HCT116 (cell line): ENCODE data around the gene WNT3A. TPM values are rescaled to one million over a fixed set of nuclear protein-coding genes. Genes with fewer than 3 reads are reported as not detected.

Experiments
- ATAC-seq: fragments of 200-7000 bp; cut with Tn5 transposase; 2 replicates; pipeline ENCODE4 v1.9.1; 2020; ENCODE audit warnings: mild to moderate bottlenecking, moderate library complexity
- BruUV-seq: library from RNA; stranded (reverse); fragments of 400-500 nt; replicated peaks from 2 replicates; lab custom pipeline; 2021; lab: Mats Ljungman, UMichigan
- CTCF ChIA-PET: fragments of 300-600 bp; sonication (Branson Sonifier 250); formaldehyde crosslinking; loops from one replicate; lab custom pipeline; 2021; ENCODE audit warnings: antibody characterized with exemption; lab: Charles Lee
- POLR2A ChIA-PET: fragments of 300-600, 350-600 bp; sonication (Branson Sonifier 250); formaldehyde crosslinking; loops from one replicate; lab custom pipeline; 2021; ENCODE audit warnings: antibody characterized with exemption; lab: Charles Lee
- RAD21 ChIA-PET, 2 experiments: fragments of 300-600 bp; sonication (Branson Sonifier 250); formaldehyde crosslinking; loops; one replicate each; lab custom pipeline; 2023; ENCODE audit warnings: low total read pairs in 2 of 2; ENCODE audit not compliant: uncharacterized antibody in 2 of 2, unreplicated experiment in 2 of 2, low non-redundant PET in 1 of 2; lab: Charles Lee
- DNase-seq: peaks from one replicate; pipeline ENCODE4 v3.0.0-alpha.2; 2010; ENCODE audit warnings: low read depth, low spot score
- H2AFZ ChIP-seq: fragments of 200-600 bp; shearing (Covaris generic), sonication (generic); 2 replicates; pipeline ENCODE4 v1.6.1; 2017; ENCODE audit warnings: low read depth, mixed run types, mixed read lengths, antibody characterized with exemption, low read length; ENCODE audit not compliant: poor library complexity, severe bottlenecking
- H3K27ac ChIP-seq: 2 replicates; pipeline ENCODE4 v1.5.1; 2012; ENCODE audit warnings: low read depth, low read length
- H3K27me3 ChIP-seq: fragments of 200-600 bp; sonication (generic); 2 replicates; pipeline ENCODE4 v1.6.1; 2016; ENCODE audit warnings: mixed run types, low read length, mixed read lengths; ENCODE audit not compliant: insufficient read depth
- H3K36me3 ChIP-seq, 2 experiments: fragments of 200-500 bp in 1 of 2; fragments of 200-600 bp in 1 of 2; sonication (Bioruptor generic) in 1 of 2; sonication (generic) in 1 of 2; 2 replicates each; pipeline versions ENCODE4 v1.5.1 to v1.6.1; 2014 to 2016; ENCODE audit warnings: low read length in 2 of 2, inconsistent platforms in 1 of 2, mixed read lengths in 1 of 2, mixed run types in 1 of 2; ENCODE audit not compliant: insufficient read depth in 2 of 2, control insufficient read depth in 1 of 2
- H3K4me1 ChIP-seq, 2 experiments: fragments of 200-600 bp in 1 of 2; sonication (generic) in 1 of 2; 2 replicates each; pipeline versions ENCODE4 v1.5.1 to v1.6.1; 2012 to 2017; ENCODE audit warnings: low read length in 2 of 2, inconsistent platforms in 1 of 2, mild to moderate bottlenecking in 1 of 2, mixed read lengths in 1 of 2, mixed run types in 1 of 2, moderate library complexity in 1 of 2; ENCODE audit not compliant: insufficient read depth in 2 of 2, control insufficient read depth in 1 of 2
- H3K4me2 ChIP-seq: fragments of 200-600 bp; sonication (generic); 2 replicates; pipeline ENCODE4 v1.6.1; 2017; ENCODE audit warnings: mixed run types, low read length, mixed read lengths
- H3K4me3 ChIP-seq, 2 experiments: fragments of 200-600 bp in 1 of 2; sonication (generic) in 1 of 2; replicated peaks in 1 of 2; 2 replicates each; pipeline ENCODE4 v1.5.1; 2011 to 2016; ENCODE audit warnings: low read length in 2 of 2, control low read depth in 1 of 2, low read depth in 1 of 2, mild to moderate bottlenecking in 1 of 2, mixed read lengths in 1 of 2, mixed run types in 1 of 2
- H3K79me2 ChIP-seq: fragments of 200-600 bp; sonication (generic); 2 replicates; pipeline ENCODE4 v1.6.1; 2017; ENCODE audit warnings: mild to moderate bottlenecking, mixed run types, low read length, moderate library complexity, mixed read lengths; ENCODE audit not compliant: insufficient read depth
- H3K9ac ChIP-seq: fragments of 200-600 bp; sonication (generic); 2 replicates; pipeline ENCODE4 v1.6.1; 2016; ENCODE audit warnings: low read length, mixed read lengths
- H3K9me2 ChIP-seq: fragments of 200-600 bp; sonication (generic), shearing (Covaris generic); 2 replicates; pipeline ENCODE4 v1.6.1; 2017; ENCODE audit warnings: mixed run types, mild to moderate bottlenecking, moderate library complexity; ENCODE audit not compliant: insufficient read depth
- H3K9me3 ChIP-seq, 2 experiments: fragments of 200-500 bp in 1 of 2; fragments of 200-600 bp in 1 of 2; sonication (Bioruptor generic) in 1 of 2; sonication (generic) in 1 of 2; 2 replicates each; pipeline ENCODE4 v1.6.1; 2014 to 2017; ENCODE audit warnings: low read length in 2 of 2, mixed read lengths in 2 of 2, inconsistent platforms in 1 of 2, low read depth in 1 of 2, mild to moderate bottlenecking in 1 of 2, mixed run types in 1 of 2, moderate library complexity in 1 of 2; ENCODE audit not compliant: control insufficient read depth in 1 of 2, insufficient read depth in 1 of 2
- H4K20me1 ChIP-seq: fragments of 200-600 bp; sonication (generic), shearing (Covaris generic); 2 replicates; pipeline ENCODE4 v1.6.1; 2017; ENCODE audit warnings: mixed run types, mild to moderate bottlenecking, moderate library complexity; ENCODE audit not compliant: insufficient read depth
- ATF3 ChIP-seq: IDR thresholded peaks from 2 replicates; pipeline ENCODE4 v1.6.1; 2012
- FOSL1 ChIP-seq: IDR thresholded peaks from 2 replicates; pipeline ENCODE4 v1.6.1; 2012; ENCODE audit warnings: low read depth
- MAX ChIP-seq: IDR thresholded peaks from 2 replicates; pipeline ENCODE4 v1.6.1; 2012
- POLR2A ChIP-seq: IDR thresholded peaks from 2 replicates; pipeline ENCODE4 v1.7.0; 2011; ENCODE audit warnings: borderline replicate concordance; ENCODE audit not compliant: insufficient read depth, insufficient read length; ENCODE audit errors: extremely low read depth
- RAD21 ChIP-seq: IDR thresholded peaks from 2 replicates; pipeline ENCODE4 v1.6.1; 2012; ENCODE audit warnings: low read depth, mild to moderate bottlenecking
- REST ChIP-seq: IDR thresholded peaks from 2 replicates; pipeline ENCODE4 v1.6.1; 2012; ENCODE audit warnings: low read depth
- SP1 ChIP-seq: IDR thresholded peaks from 2 replicates; pipeline ENCODE4 v1.6.1; 2012; ENCODE audit warnings: low read depth
- TCF7L2 ChIP-seq: IDR thresholded peaks from 2 replicates; pipeline ENCODE4 v1.7.0; 2011; ENCODE audit warnings: borderline replicate concordance, inconsistent platforms; ENCODE audit not compliant: insufficient read depth, insufficient read length; ENCODE audit errors: extremely low read depth
- ZBTB33 ChIP-seq: IDR thresholded peaks from 2 replicates; pipeline ENCODE4 v1.6.1; 2011; ENCODE audit warnings: mild to moderate bottlenecking, low read length, moderate library complexity; ENCODE audit not compliant: insufficient replicate concordance; ENCODE audit errors: extremely low read depth
- ZFX ChIP-seq: fragments of 450-650 bp; IDR thresholded peaks from 2 replicates; pipeline ENCODE4 v1.6.1; 2017
- ZNF274 ChIP-seq: fragments of 200-500 bp; sonication (Bioruptor generic); IDR thresholded peaks from 2 replicates; pipeline ENCODE4 v1.6.1; 2014; ENCODE audit warnings: mild to moderate bottlenecking, low read depth, low read length, inconsistent platforms
- intact Hi-C: fragments of 100-400 bp; cut with micrococcal nuclease; formaldehyde crosslinking; loops from 2 replicates; pipeline ENCODE4 v1.10.0; 2022
- total RNA-seq: library from RNA; stranded (reverse); gene quantifications from one replicate; pipeline ENCODE4 v1.2.1, GENCODE V29; 2021; ENCODE audit not compliant: unreplicated experiment

WNT3A gene
- total RNA-seq, 1 experiment from 2014 or later, result 3.7 TPM

GRCh38 chr1:228005511-228006033 is 1.2 kb upstream of the WNT3A start:
- no peak for TF ChIP-seq FOSL1
- no peak for TF ChIP-seq TCF7L2
- no peak for TF ChIP-seq ATF3
- no peak for TF ChIP-seq ZFX
- TF ChIP-seq RAD21, result no peak
- no peaks in the 10 kb centered on the region for H4K20me1 ChIP-seq
- no peaks in the 10 kb centered on the region for H3K79me2 ChIP-seq
- no peak overlapping the region for H3K4me2 ChIP-seq
- ChIA-PET RAD21 (no interaction called here), CTCF (no interaction called here), POLR2A (interaction anchor here (1.2 kb wide), 1 partner anchor 8 kb away, joined by 3 read pairs; no protein-coding TSS in a partner anchor)
- H3K4me3 ChIP-seq, result no peak overlapping the region
- no peak overlapping the region for H3K9ac ChIP-seq
- ATAC-seq (no peak), DNase-seq (no peak)
- H3K9me3 ChIP-seq, result no peaks in the 10 kb centered on the region
- no peaks in the 10 kb centered on the region for H3K36me3 ChIP-seq
- intact Hi-C loops, result no loop called here
- H3K9me2 ChIP-seq, result no peaks in the 10 kb centered on the region
- no peak overlapping the region for H3K27ac ChIP-seq
- no TSS peak for BruUV-seq
- peaks cover 0 to 5% of the 10 kb centered on the region in 2 experiments; a peak in 1 of 4 replicates for H3K4me1 ChIP-seq
- H3K27me3 ChIP-seq, result no peaks in the 10 kb centered on the region
- no peak overlapping the region for H2AFZ ChIP-seq

GRCh38 chr1:228006034-228006785 is 588 bp upstream of the WNT3A start:
- Histone ChIP-seq H3K4me1 (peaks cover 0 to 5% of the 10 kb centered on the region in 2 experiments; a peak in 1 of 4 replicates), H3K79me2 (no peaks in the 10 kb centered on the region), H3K27ac (no peak overlapping the region; the same call in 1 of the 2 replicates), H3K4me2 (peak overlapping the region; percentile 45), H3K27me3 (no peaks in the 10 kb centered on the region), H3K36me3 (no peaks in the 10 kb centered on the region), H4K20me1 (no peaks in the 10 kb centered on the region), H3K4me3 (peak overlapping the region in 1 of 2 experiments; percentile 26; a peak in 1 of 4 replicates), H3K9ac (no peak overlapping the region), H3K9me2 (no peaks in the 10 kb centered on the region), H3K9me3 (no peaks in the 10 kb centered on the region), H2AFZ (no peak overlapping the region)
- ChIA-PET RAD21 (interaction anchor here in 1 of 2 experiments (0.7 kb wide), 1 partner anchor 94 kb away, joined by 3 read pairs; no protein-coding TSS in a partner anchor), CTCF (no interaction called here), POLR2A (interaction anchor here (1.2 kb wide), 1 partner anchor 9 kb away, joined by 3 read pairs; no protein-coding TSS in a partner anchor)
- DNase-seq, result no peak
- no peak for ATAC-seq
- intact Hi-C loops, result no loop called here
- no TSS peak for BruUV-seq
- TF ChIP-seq MAX, result no peak
- TF ChIP-seq ZNF274, result no peak
- TF ChIP-seq RAD21, result no peak
- TF ChIP-seq SP1, result no peak
- no peak for TF ChIP-seq REST
- no peak for TF ChIP-seq POLR2A
- TF ChIP-seq ZBTB33, result no peak
